H9 (cell line): ENCODE results near the gene ABCG2. TPM values are rescaled to one million over a fixed set of nuclear protein-coding genes. Genes with fewer than 3 reads are reported as not detected.

Experiments
- DNase-seq: peaks from one replicate; pipeline ENCODE4 v3.0.0-alpha.2; 2017
- H2AFZ ChIP-seq: one replicate; pipeline ENCODE4 v1.6.1; 2013; ENCODE audit warnings: mild to moderate bottlenecking, low read length, control low read depth, moderate library complexity
- H2AK5ac ChIP-seq: 2 replicates; pipeline ENCODE4 v1.6.1; 2013; ENCODE audit warnings: low read length, control low read depth, mixed read lengths; ENCODE audit not compliant: insufficient read length
- H2BK120ac ChIP-seq: one replicate; pipeline ENCODE4 v1.6.1; 2013; ENCODE audit warnings: low read depth, mild to moderate bottlenecking, low read length, control low read depth, inconsistent platforms; ENCODE audit not compliant: poor library complexity, severe bottlenecking
- H2BK12ac ChIP-seq: 2 replicates; pipeline ENCODE4 v1.6.1; 2013; ENCODE audit warnings: low read length, control low read depth, mixed read lengths, low read depth; ENCODE audit not compliant: insufficient read length
- H2BK15ac ChIP-seq: 2 replicates; pipeline ENCODE4 v1.6.1; 2013; ENCODE audit warnings: low read depth, low read length, control low read depth
- H2BK20ac ChIP-seq: one replicate; pipeline ENCODE4 v1.6.1; 2013; ENCODE audit warnings: low read depth, mild to moderate bottlenecking, low read length, control low read depth, inconsistent platforms; ENCODE audit not compliant: poor library complexity, severe bottlenecking
- H2BK5ac ChIP-seq: 2 replicates; pipeline ENCODE4 v1.6.1; 2013; ENCODE audit warnings: low read length, control low read depth, mixed read lengths; ENCODE audit not compliant: insufficient read length
- H3K14ac ChIP-seq: 2 replicates; pipeline ENCODE4 v1.6.1; 2013; ENCODE audit warnings: low read length, control low read depth; ENCODE audit not compliant: insufficient read depth
- H3K18ac ChIP-seq: 2 replicates; pipeline ENCODE4 v1.6.1; 2013; ENCODE audit warnings: low read depth, mild to moderate bottlenecking, mixed read lengths, low read length, control low read depth; ENCODE audit not compliant: insufficient read length
- H3K23ac ChIP-seq: 2 replicates; pipeline ENCODE4 v1.6.1; 2013; ENCODE audit warnings: low read length, control low read depth, mixed read lengths, low read depth; ENCODE audit not compliant: insufficient read length
- H3K23me2 ChIP-seq: 2 replicates; pipeline ENCODE4 v1.6.1; 2013; ENCODE audit warnings: low read depth, mild to moderate bottlenecking, mixed read lengths, low read length, control low read depth; ENCODE audit not compliant: insufficient read length, poor library complexity, severe bottlenecking
- H3K27ac ChIP-seq: 2 replicates; pipeline ENCODE4 v1.5.1; 2013; ENCODE audit warnings: low read length, control low read depth, mixed read lengths, low read depth; ENCODE audit not compliant: insufficient read length
- H3K27me3 ChIP-seq: 2 replicates; pipeline ENCODE4 v1.6.1; 2013; ENCODE audit warnings: low read length, control low read depth, inconsistent platforms; ENCODE audit not compliant: insufficient read depth
- H3K4ac ChIP-seq: 2 replicates; pipeline ENCODE4 v1.6.1; 2013; ENCODE audit warnings: low read depth, mild to moderate bottlenecking, control low read depth, inconsistent platforms, low read length, moderate library complexity
- H3K4me1 ChIP-seq: 2 replicates; pipeline ENCODE4 v1.6.1; 2013; ENCODE audit warnings: low read length, control low read depth, inconsistent platforms; ENCODE audit not compliant: insufficient read depth
- H3K4me2 ChIP-seq: 2 replicates; pipeline ENCODE4 v1.6.1; 2013; ENCODE audit warnings: low read length, control low read depth, mixed read lengths; ENCODE audit not compliant: insufficient read length, insufficient read depth
- H3K56ac ChIP-seq: 2 replicates; pipeline ENCODE4 v1.6.1; 2013; ENCODE audit warnings: low read depth, mild to moderate bottlenecking, mixed read lengths, low read length, control low read depth; ENCODE audit not compliant: insufficient read length
- H3K79me1 ChIP-seq: 2 replicates; pipeline ENCODE4 v1.6.1; 2013; ENCODE audit warnings: low read depth, mild to moderate bottlenecking, moderate library complexity, low read length, control low read depth, inconsistent platforms; ENCODE audit not compliant: insufficient read depth, poor library complexity, severe bottlenecking
- H3K79me2 ChIP-seq: 2 replicates; pipeline ENCODE4 v1.6.1; 2013; ENCODE audit warnings: low read length, control low read depth, inconsistent platforms; ENCODE audit not compliant: insufficient read depth
- H3K9ac ChIP-seq: 2 replicates; pipeline ENCODE4 v1.6.1; 2013; ENCODE audit warnings: low read length, control low read depth, mixed read lengths; ENCODE audit not compliant: insufficient read length; ENCODE audit errors: extremely low read depth
- H3K9me3 ChIP-seq: one replicate; pipeline ENCODE4 v1.6.1; 2013; ENCODE audit warnings: low read depth, low read length, inconsistent platforms; ENCODE audit not compliant: control insufficient read depth
- H3T11ph ChIP-seq: one replicate; pipeline ENCODE4 v1.6.1; 2013; ENCODE audit warnings: mild to moderate bottlenecking, low read length, control low read depth, inconsistent platforms
- H4K20me1 ChIP-seq: one replicate; pipeline ENCODE4 v1.6.1; 2013; ENCODE audit not compliant: control insufficient read depth, insufficient read length, insufficient read depth
- H4K5ac ChIP-seq: 2 replicates; pipeline ENCODE4 v1.6.1; 2013; ENCODE audit warnings: low read depth, mild to moderate bottlenecking, mixed read lengths, low read length, control low read depth; ENCODE audit not compliant: insufficient read length
- H4K8ac ChIP-seq: replicated peaks from 2 replicates; pipeline ENCODE4 v1.6.1; 2013; ENCODE audit warnings: low read length, control low read depth, mixed read lengths, low read depth; ENCODE audit not compliant: insufficient read length
- H4K91ac ChIP-seq: 2 replicates; pipeline ENCODE4 v1.6.1; 2013; ENCODE audit warnings: low read depth, mild to moderate bottlenecking, moderate library complexity, mixed read lengths, low read length, control low read depth; ENCODE audit not compliant: insufficient read length
- H3K27ac Mint-ChIP-seq, 3 experiments: 2 replicates in 2 of 3; 3 replicates in 1 of 3; pipeline ENCODE4 v1.8.0; 2020 to 2021; ENCODE audit warnings: mixed read lengths in 3 of 3, mild to moderate bottlenecking in 1 of 3, moderate library complexity in 1 of 3
- H3K27me3 Mint-ChIP-seq: 2 replicates; pipeline ENCODE4 v1.8.0; 2021; ENCODE audit warnings: low read depth, mild to moderate bottlenecking, moderate library complexity, mixed read lengths
- H3K36me3 Mint-ChIP-seq, 3 experiments: 2 replicates in 2 of 3; 3 replicates in 1 of 3; pipeline ENCODE4 v1.8.0; 2020 to 2021; ENCODE audit warnings: low read depth in 3 of 3, mixed read lengths in 3 of 3; ENCODE audit not compliant: insufficient read depth in 1 of 3
- H3K4me1 Mint-ChIP-seq, 2 experiments: 2 replicates each; pipeline ENCODE4 v1.8.0; 2020; ENCODE audit warnings: mixed read lengths in 2 of 2
- H3K4me3 Mint-ChIP-seq, 2 experiments: 2 replicates in 1 of 2; 3 replicates in 1 of 2; pipeline ENCODE4 v1.8.0; 2020 to 2021; ENCODE audit warnings: mild to moderate bottlenecking in 2 of 2, mixed read lengths in 2 of 2, moderate library complexity in 1 of 2
- H3K9me3 Mint-ChIP-seq, 2 experiments: 2 replicates in 1 of 2; 3 replicates in 1 of 2; pipeline ENCODE4 v1.8.0; 2020; ENCODE audit warnings: mild to moderate bottlenecking in 2 of 2, mixed read lengths in 2 of 2, moderate library complexity in 1 of 2
- WGBS: extraction: QIAGEN DNeasy Blood & Tissue Kit; methylation state at CpG from one replicate; pipeline ENCODE4 v1.1.7; 2013; ENCODE audit warnings: missing lambda C conversion rate, low lambda C conversion rate, mixed read lengths; ENCODE audit not compliant: insufficient read length; ENCODE audit errors: extremely low coverage; 5-methylcytosine and 5-hydroxymethylcytosine counted together
- total RNA-seq: library from RNA; stranded (reverse); gene quantifications from 2 replicates; pipeline ENCODE4 v1.2.1, GENCODE V29; 2021
- TF ChIP-seq, protein P1 (sequence below): fragments of 200-600 bp; sonication (generic); conservative IDR thresholded peaks from 3 replicates; pipeline ENCODE4 v1.8.0; 2021; ENCODE audit warnings: antibody characterized with exemption, mild to moderate bottlenecking

Gene ABCG2
- total RNA-seq, 1 experiment from 2014 or later, result 1.5 TPM

- Histone ChIP-seq H3K18ac (no peak overlapping the region), H2BK20ac (no peak overlapping the region), H3K9me3 (no peaks in the 10 kb centered on the region), H3K27ac (no peak overlapping the region), H3K79me2 (no peaks in the 10 kb centered on the region), H4K91ac (no peak overlapping the region), H4K20me1 (no peaks in the 10 kb centered on the region), H2BK120ac (no peak overlapping the region), H3K9ac (no peak overlapping the region), H3K27me3 (no peaks in the 10 kb centered on the region), H2AFZ (no peak overlapping the region), H3K4ac (no peak overlapping the region), H3K23me2 (no peaks in the 10 kb centered on the region), H3K56ac (no peak overlapping the region), H3K14ac (no peak overlapping the region), H3T11ph (no peak overlapping the region), H4K8ac (no peak overlapping the region), H3K23ac (no peak overlapping the region), H2AK5ac (no peak overlapping the region), H2BK5ac (no peak overlapping the region), H2BK12ac (no peak overlapping the region), H2BK15ac (no peak overlapping the region), H3K79me1 (no peaks in the 10 kb centered on the region), H3K4me1 (no peaks in the 10 kb centered on the region), H3K4me2 (no peak overlapping the region), H4K5ac (no peak overlapping the region)
- Mint-ChIP-seq H3K9me3 (no peaks in the 10 kb centered on the region), H3K4me1 (peaks cover 8 to 9% of the 10 kb centered on the region in 2 experiments), H3K27me3 (no peaks in the 10 kb centered on the region), H3K27ac (no peak overlapping the region), H3K36me3 (no peaks in the 10 kb centered on the region; a peak in 1 of 7 replicates), H3K4me3 (no peak overlapping the region)
- no peak for DNase-seq
- no CpG with 5 or more reads among the region's 1 CpG for WGBS
- TF ChIP-seq, protein P1, sequence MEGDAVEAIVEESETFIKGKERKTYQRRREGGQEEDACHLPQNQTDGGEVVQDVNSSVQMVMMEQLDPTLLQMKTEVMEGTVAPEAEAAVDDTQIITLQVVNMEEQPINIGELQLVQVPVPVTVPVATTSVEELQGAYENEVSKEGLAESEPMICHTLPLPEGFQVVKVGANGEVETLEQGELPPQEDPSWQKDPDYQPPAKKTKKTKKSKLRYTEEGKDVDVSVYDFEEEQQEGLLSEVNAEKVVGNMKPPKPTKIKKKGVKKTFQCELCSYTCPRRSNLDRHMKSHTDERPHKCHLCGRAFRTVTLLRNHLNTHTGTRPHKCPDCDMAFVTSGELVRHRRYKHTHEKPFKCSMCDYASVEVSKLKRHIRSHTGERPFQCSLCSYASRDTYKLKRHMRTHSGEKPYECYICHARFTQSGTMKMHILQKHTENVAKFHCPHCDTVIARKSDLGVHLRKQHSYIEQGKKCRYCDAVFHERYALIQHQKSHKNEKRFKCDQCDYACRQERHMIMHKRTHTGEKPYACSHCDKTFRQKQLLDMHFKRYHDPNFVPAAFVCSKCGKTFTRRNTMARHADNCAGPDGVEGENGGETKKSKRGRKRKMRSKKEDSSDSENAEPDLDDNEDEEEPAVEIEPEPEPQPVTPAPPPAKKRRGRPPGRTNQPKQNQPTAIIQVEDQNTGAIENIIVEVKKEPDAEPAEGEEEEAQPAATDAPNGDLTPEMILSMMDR, result no peak
Measured at GRCh38 chr4:88187766-88188165, 29.3 kb upstream of the ABCG2 start.
